AG10803 (cell line): ENCODE results near the gene RND2.
"Not testable (repeated sequence)": the region's sequence is repeated elsewhere in the genome, so short reads cannot be mapped to it uniquely, and the experiment has no call there.

ENCODE experiments used
- DNase-seq: peaks from one replicate; pipeline ENCODE4 v3.0.0; 2010; ENCODE audit warnings: low read depth
- H3K4me3 ChIP-seq: 2 replicates; pipeline ENCODE4 v1.5.1; 2011; ENCODE audit warnings: mild to moderate bottlenecking, low read length, control low read depth
- TF ChIP-seq, protein P1 (sequence below): conservative IDR thresholded peaks from 2 replicates; pipeline ENCODE4 v1.5.1; 2011; ENCODE audit warnings: mild to moderate bottlenecking, low read length, control low read depth, inconsistent platforms

The RND2 gene

DNA sequence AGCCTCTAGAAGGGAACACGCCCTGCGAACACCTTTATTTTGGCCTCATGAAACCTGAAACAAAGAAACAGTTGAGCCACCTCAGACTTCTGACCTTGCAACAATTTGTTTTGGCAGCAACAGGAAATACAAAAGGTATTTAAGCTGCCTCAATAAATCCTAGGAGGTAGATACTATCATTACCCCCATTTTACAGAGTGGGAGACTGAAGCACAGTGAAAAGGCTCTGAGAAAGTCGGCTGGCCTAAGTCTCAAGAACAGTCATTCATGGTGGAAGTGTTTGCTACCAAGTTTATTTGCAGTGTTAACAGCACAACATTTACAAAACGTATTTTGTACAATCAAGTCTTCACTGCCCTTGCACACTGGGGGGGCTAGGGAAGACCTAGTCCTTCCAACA, 19.0 kb downstream of the RND2 start:
- H3K4me3 ChIP-seq, result no peak overlapping the region
- TF ChIP-seq, protein P1, sequence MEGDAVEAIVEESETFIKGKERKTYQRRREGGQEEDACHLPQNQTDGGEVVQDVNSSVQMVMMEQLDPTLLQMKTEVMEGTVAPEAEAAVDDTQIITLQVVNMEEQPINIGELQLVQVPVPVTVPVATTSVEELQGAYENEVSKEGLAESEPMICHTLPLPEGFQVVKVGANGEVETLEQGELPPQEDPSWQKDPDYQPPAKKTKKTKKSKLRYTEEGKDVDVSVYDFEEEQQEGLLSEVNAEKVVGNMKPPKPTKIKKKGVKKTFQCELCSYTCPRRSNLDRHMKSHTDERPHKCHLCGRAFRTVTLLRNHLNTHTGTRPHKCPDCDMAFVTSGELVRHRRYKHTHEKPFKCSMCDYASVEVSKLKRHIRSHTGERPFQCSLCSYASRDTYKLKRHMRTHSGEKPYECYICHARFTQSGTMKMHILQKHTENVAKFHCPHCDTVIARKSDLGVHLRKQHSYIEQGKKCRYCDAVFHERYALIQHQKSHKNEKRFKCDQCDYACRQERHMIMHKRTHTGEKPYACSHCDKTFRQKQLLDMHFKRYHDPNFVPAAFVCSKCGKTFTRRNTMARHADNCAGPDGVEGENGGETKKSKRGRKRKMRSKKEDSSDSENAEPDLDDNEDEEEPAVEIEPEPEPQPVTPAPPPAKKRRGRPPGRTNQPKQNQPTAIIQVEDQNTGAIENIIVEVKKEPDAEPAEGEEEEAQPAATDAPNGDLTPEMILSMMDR, result no peak
- no peak for DNase-seq

DNA sequence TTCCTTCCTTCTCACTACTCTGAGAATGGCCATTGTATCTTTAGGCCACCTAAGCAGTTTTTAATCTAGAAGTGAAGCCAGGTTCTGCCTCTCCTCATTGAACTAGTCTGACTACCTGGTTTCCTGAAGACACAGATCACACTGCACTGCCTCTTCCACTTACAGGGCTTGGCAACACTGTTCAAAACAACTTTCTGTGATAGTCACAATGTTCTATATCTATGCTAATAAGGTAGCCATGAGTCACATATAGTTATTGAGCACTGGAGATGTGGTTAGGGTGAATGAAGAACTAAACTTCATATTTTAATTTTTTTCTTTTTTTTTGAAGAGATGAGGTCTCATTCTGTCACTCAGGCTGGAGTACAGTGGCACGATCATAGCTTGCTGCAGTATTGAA, 26.9 kb downstream of the RND2 start:
- DNase-seq, result no peak
- no peak overlapping the region for H3K4me3 ChIP-seq
- TF ChIP-seq, protein P1, result no peak

DNA sequence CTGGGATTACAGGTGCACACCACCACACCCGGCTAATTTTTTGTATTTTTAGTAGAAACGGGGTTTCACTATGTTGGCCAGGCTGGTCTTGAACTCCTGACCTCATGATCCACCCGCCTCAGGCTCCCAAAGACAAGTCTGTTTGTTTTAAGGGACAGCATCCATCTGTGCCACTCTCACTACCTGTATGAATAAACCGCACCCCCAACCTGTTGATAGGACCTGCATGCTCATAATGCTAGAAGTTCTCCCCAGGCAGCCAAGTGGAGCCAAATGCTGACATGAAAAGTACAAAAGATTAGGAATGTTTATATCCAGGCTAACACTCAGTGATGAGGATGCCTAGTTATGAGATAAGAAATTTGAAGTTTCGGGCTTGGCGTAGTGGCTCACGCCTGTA, 28.0 kb downstream of the RND2 start:
- DNase-seq, H3K4me3 ChIP-seq: not testable (repeated sequence)

DNA sequence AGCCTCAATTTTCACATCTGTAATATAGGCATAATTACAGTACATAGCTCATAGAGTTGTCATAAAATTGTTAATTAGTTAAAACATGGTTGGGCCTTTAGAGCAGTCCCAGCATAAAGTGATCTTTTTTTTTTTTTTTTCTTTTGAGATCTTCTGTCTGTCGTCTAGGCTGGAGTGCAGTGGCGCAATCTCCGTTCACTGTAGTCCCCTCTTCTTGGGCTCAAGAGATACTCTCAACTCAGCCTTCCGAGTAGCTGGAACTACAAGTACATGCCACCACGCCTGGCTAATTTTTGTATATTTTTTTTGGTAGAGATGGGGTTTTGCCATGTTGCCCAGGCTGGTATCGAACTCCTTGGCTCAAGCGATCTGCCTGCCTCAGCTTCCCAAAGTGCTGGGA, 31.0 kb downstream of the RND2 start:
- no peak for DNase-seq
- H3K4me3 ChIP-seq, result no peak overlapping the region
- TF ChIP-seq, protein P1, result no peak

DNA sequence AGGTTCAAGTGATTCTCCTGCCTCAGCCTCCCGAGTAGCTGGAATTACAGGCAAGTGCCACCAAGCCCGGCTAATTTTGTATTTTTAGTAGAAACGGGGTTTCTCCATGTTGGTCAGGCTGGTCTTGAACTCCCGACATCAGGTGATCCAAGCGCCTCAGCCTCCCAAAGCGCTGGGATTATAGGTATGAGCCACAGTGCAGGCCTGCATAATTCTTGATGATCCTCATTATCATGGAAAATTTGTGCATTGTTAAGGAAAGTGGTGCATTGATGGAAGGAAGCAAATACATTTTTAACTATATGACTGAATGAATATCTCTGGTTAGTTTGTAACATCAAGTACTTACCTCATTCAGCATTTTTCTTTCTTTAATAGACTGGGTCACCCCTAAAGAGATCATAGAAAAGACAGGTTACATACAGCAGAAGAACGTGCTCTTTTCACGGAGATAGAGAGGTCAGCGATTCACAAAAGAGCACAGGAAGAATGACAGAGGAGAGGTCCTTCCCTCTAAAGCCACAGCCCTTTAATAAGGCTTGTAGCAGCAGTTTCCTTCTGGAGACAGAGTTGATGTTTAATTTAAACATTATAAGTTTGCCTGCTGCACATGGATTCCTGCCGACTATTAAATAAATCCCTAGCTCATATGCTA, 38.1 kb downstream of the RND2 start:
- DNase-seq, result no peak
- TF ChIP-seq, protein P1, result no peak
- no peak overlapping the region for H3K4me3 ChIP-seq

DNA sequence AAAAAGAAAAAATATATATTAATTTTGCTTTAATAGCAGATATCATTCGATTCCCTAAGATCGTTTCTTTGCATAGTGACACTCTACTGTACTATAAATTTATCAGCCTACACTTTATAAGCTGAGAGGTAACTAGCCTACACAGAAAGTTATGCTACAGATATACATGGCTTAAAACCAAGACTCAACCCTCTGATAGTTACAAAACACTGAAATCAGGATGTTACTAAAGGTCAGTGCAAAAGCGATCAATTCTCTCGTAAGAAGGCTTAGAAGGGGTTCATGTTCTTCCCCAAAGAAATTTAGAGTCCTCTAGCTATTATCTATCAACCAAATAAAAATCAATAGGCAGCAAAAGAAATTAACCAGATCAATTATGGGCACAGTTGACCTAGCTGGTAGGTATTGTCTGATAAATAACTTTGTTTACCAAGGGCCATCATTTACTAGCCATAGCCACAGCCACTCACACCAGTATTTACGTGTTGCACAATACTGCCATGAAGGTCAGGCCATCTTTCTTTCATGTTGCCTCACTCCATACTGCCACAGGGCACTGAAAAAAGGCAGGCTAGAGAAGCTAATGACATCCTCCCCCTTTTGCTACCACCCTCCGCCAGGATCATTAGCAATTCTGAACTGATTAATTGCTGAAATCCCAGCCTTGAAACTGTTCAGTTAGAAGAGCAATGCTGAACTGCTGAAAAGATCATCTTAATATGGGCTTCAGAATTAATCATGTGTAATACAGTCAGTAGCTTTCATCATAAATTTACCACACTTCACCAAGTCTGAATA, 43.7 kb downstream of the RND2 start:
- H3K4me3 ChIP-seq, result no peak overlapping the region
- TF ChIP-seq, protein P1, result no peak
- DNase-seq, result no peak

DNA sequence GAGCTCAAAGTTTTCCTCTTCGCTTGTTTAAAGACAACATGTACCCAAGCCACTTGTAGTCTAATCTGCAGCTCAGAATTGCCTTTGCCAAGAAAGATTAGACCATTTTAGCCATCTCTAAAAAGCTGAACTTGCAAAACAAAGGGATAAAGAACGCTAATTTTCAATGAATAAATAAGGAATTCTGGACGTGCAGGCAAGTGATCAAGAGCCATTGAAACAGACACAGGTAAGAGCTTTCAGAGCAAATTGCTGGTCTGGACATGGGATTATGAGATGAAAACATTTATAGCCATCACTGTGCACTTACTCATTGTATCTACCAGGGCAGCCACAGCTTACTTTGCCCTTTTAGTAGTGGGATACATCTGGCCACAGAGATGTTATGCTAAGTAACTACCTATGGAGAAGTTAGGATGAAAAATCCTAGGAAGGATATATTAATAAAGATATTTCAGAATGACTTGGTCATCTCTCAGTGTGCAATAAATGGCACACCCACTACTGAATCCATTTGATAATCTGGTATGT, 44.4 kb downstream of the RND2 start:
- TF ChIP-seq, protein P1, result no peak
- H3K4me3 ChIP-seq, result no peak overlapping the region
- DNase-seq, result no peak
